Thyroid gland (tissue), 4 donors: Measurements from ENCODE around the gene SREBF1.

Source experiments
- CTCF ChIP-seq, 6 experiments: fragments of 200-600 bp in 3 of 6; fragments of 450-650 bp in 3 of 6; sonication (generic) in 3 of 6; IDR thresholded peaks; one replicate each; pipeline ENCODE4 v1.5.1; 2016 to 2019; ENCODE audit warnings: antibody characterized with exemption in 6 of 6, mild to moderate bottlenecking in 2 of 6, inconsistent platforms in 1 of 6, moderate library complexity in 1 of 6
- POLR2A ChIP-seq, 2 donors: fragments of 450-650 bp; IDR thresholded peaks; one replicate each; pipeline ENCODE4 v1.6.1; 2017; ENCODE audit warnings: antibody characterized with exemption in 2 of 2, mild to moderate bottlenecking in 2 of 2, moderate library complexity in 1 of 2

GRCh38 chr17:17872547-17873345 is 36.0 kb upstream of the SREBF1 start:
- TF ChIP-seq CTCF (IDR thresholded peaks at IDR 0.05) (no peak), POLR2A (IDR thresholded peaks at IDR 0.05) (no peak)
